Stimulated activated naive B cell treated with anti-CD40 and anti-IgM and Interleukin-4, amounts not matched to agents 10 μg/mL and 1 μg/mL and 100 μg/mL, for 72 hours (primary cell): ENCODE measurements around the gene CSMD2.

Experiments used
- ATAC-seq, 2 donors: fragments of 150-1000 bp; cut with Tn5 transposase; replicated peaks; 2 replicates each; pipeline ENCODE4 v1.10.0; 2021; ENCODE audit warnings: moderate library complexity in 1 of 2
- DNase-seq: peaks from one replicate; pipeline ENCODE4 v3.0.0; 2021
- H3K27ac Mint-ChIP-seq: one replicate; pipeline ENCODE4 v1.8.0; 2022; ENCODE audit warnings: mild to moderate bottlenecking, mixed read lengths
- H3K27me3 Mint-ChIP-seq, 2 donors: one replicate each; pipeline ENCODE4 v1.8.0; 2022; ENCODE audit warnings: mixed read lengths in 2 of 2
- H3K36me3 Mint-ChIP-seq, 2 donors: one replicate each; pipeline ENCODE4 v1.8.0; 2022; ENCODE audit warnings: mixed read lengths in 2 of 2, mild to moderate bottlenecking in 1 of 2
- H3K4me1 Mint-ChIP-seq, 2 donors: one replicate each; pipeline ENCODE4 v1.8.0; 2022; ENCODE audit warnings: mixed read lengths in 2 of 2, mild to moderate bottlenecking in 1 of 2
- H3K4me3 Mint-ChIP-seq, 2 donors: one replicate each; pipeline ENCODE4 v1.8.0; 2022; ENCODE audit warnings: mild to moderate bottlenecking in 2 of 2, mixed read lengths in 2 of 2, moderate library complexity in 1 of 2
- H3K9me3 Mint-ChIP-seq, 2 donors: one replicate each; pipeline ENCODE4 v1.8.0; 2022; ENCODE audit warnings: mixed read lengths in 2 of 2, mild to moderate bottlenecking in 1 of 2

The CSMD2 gene

GRCh38 chr1:33844166-33844565, 320.9 kb downstream of the CSMD2 start:
- Mint-ChIP-seq H3K4me3 (no peak overlapping the region), H3K36me3 (no peaks in the 10 kb centered on the region), H3K4me1 (no peaks in the 10 kb centered on the region), H3K27me3 (no peaks in the 10 kb centered on the region), H3K27ac (no peak overlapping the region), H3K9me3 (peaks cover 0 to 2% of the 10 kb centered on the region in 2 donors)
- ATAC-seq (no peak), DNase-seq (no peak)

DNA sequence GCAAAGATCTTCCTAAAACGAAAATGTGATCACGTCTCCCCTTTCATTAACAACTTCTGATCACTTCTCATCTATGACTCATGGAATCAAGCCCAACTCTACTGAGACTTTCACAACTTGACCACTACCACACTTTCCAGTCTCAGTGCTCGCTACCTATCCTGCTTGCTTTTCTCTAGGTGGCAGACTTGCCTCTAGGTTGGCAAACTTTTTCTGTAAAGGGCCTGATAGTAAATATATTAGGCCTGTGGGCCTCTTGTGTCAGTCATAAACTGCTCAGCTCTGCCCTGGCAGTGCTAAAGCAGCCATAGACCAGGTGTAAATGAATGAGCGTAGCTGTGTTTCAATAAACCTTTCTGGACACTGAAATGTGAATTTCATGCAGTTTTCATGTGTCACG, 322.7 kb downstream of the CSMD2 start:
- no peak overlapping the region for H3K27ac Mint-ChIP-seq
- peaks cover 0 to 2% of the 10 kb centered on the region in 2 donors for H3K9me3 Mint-ChIP-seq
- H3K4me1 Mint-ChIP-seq: no peaks in the 10 kb centered on the region
- H3K36me3 Mint-ChIP-seq: no peaks in the 10 kb centered on the region
- no peak for ATAC-seq
- H3K27me3 Mint-ChIP-seq: no peaks in the 10 kb centered on the region
- no peak overlapping the region for H3K4me3 Mint-ChIP-seq
- DNase-seq: no peak

GRCh38 chr1:33841494-33841893, 323.5 kb downstream of the CSMD2 start:
- DNase-seq (no peak), ATAC-seq (no peak)
- Mint-ChIP-seq H3K9me3 (peaks cover 5% of the 10 kb centered on the region in 2 donors), H3K4me3 (no peak overlapping the region), H3K27me3 (no peaks in the 10 kb centered on the region), H3K27ac (no peak overlapping the region), H3K36me3 (no peaks in the 10 kb centered on the region), H3K4me1 (no peaks in the 10 kb centered on the region)

DNA sequence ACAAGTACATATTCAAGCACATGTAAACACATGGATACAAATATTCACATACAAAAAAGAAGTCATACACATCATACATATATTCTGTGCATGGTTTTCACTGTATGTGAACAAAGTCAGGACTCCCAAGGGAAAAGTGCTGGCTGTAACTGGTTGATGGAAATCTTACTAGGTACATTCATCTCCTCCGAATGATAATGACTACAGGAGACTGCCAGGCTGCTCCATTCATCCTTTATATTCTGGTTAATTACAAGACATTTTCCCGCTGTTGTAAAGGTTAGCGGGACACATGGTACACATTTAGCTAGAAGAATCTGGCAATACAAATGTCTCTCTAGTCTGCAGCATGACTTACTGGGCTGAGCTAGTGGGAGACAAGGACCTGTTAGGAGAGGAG, 327.4 kb downstream of the CSMD2 start:
- Mint-ChIP-seq H3K36me3 (no peaks in the 10 kb centered on the region), H3K4me3 (no peak overlapping the region), H3K9me3 (peaks cover 5% of the 10 kb centered on the region in 2 donors), H3K27ac (no peak overlapping the region), H3K4me1 (no peaks in the 10 kb centered on the region), H3K27me3 (no peaks in the 10 kb centered on the region)
- DNase-seq (no peak), ATAC-seq (no peak)

DNA sequence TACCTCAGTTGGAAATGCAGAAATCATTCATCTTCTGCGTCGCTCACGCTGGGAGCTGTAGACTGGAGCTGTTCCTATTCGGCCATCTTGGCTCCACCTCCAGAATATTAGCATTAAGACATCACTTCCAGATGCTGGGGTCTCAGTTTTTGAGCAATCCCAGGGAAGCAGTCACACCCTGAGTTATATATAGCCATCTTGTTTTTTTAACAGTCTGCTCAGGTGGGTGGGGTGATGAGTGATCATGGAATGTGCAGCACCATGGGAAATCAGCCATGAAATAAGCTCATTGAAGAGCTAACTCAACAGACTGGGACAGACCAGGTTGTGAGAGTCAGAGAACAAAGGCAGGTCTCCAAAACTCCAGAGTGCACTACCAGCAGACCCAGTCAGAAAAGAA, 328.1 kb downstream of the CSMD2 start:
- DNase-seq: no peak
- no peaks in the 10 kb centered on the region for H3K4me1 Mint-ChIP-seq
- H3K27ac Mint-ChIP-seq: no peak overlapping the region

DNA sequence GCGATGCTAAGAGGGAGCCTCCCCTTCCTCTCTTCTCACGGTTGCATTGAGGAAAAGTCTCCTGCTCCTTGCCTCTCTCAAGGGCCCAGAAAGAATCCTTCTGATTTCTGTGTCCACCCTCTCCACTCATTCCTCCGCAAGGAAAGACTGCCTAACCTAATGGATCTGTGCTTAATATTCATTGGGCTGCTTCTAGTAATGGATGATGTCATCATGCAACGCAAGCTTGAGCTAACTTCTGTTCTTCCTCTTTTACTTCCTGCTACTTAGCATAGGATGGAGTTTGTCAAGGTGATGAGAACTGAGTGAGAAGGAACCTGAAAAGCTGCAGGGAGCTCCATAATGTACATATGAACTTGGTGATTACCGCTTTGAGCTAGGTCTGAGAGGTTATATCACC, 336.4 kb downstream of the CSMD2 start:
- peaks cover 0 to 11% of the 10 kb centered on the region in 2 donors for H3K9me3 Mint-ChIP-seq
- ATAC-seq (no peak), DNase-seq (no peak)
- peaks cover 7 to 11% of the 10 kb centered on the region in 2 donors for H3K27me3 Mint-ChIP-seq
- H3K4me1 Mint-ChIP-seq: no peaks in the 10 kb centered on the region
- H3K27ac Mint-ChIP-seq: no peak overlapping the region
- H3K36me3 Mint-ChIP-seq: no peaks in the 10 kb centered on the region
- no peak overlapping the region for H3K4me3 Mint-ChIP-seq

More for the DNA sequence above, 328.1 kb downstream of the CSMD2 start:
- Mint-ChIP-seq H3K27me3 (no peaks in the 10 kb centered on the region), H3K4me3 (no peak overlapping the region), H3K9me3 (peaks cover 5 to 6% of the 10 kb centered on the region in 2 donors), H3K36me3 (no peaks in the 10 kb centered on the region)
- ATAC-seq: no peak

DNA sequence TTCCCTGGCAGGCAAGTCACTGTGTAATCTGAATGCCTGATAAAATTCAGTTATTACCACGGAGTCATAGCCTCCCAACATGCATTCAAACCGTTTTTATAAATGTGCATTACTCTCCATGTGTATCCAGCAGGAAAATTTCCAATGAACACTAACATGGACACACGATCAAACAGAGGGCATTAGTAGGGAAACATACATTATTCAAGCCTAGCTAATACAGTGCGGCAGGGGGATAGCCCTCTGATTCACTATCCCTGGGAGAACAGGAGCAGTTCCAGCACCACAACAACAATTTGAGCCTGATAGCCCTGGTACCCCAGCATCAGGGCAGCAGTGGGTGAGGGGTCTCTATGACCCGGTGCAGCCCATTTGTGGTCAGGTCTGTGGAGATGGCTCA, 337.0 kb downstream of the CSMD2 start:
- ATAC-seq: no peak
- peaks cover 10 to 11% of the 10 kb centered on the region in 2 donors for H3K27me3 Mint-ChIP-seq

DNA sequence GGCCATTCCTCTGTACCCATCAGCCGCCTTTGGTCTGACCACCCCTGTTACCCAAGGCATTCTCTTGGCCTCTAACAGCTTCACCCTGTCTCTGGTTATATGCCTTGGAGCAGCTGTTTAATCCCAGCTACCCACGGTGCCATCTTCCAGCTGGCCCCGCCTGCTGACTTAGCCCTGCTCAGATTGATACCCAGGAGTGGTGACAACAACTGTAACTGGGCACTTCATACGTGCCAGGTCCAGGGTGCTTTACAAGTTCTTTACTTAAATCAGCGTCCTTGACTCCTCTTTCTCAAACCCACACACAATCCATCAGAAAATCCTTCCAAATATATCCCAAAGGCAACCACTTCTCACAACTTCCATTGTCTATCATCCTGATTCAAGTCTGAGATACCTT, 338.3 kb downstream of the CSMD2 start:
- no peak overlapping the region for H3K4me3 Mint-ChIP-seq
- H3K4me1 Mint-ChIP-seq: no peaks in the 10 kb centered on the region
- no peak overlapping the region for H3K27ac Mint-ChIP-seq
- peaks cover 11 to 23% of the 10 kb centered on the region in 2 donors for H3K27me3 Mint-ChIP-seq
- no peak for ATAC-seq
- H3K36me3 Mint-ChIP-seq: no peaks in the 10 kb centered on the region
- H3K9me3 Mint-ChIP-seq: peaks cover 0 to 7% of the 10 kb centered on the region in 2 donors
- DNase-seq: no peak

More for the DNA sequence above, 337.0 kb downstream of the CSMD2 start:
- Mint-ChIP-seq H3K4me1 (no peaks in the 10 kb centered on the region), H3K4me3 (no peak overlapping the region), H3K36me3 (no peaks in the 10 kb centered on the region), H3K27ac (no peak overlapping the region), H3K9me3 (peaks cover 0 to 11% of the 10 kb centered on the region in 2 donors)
- no peak for DNase-seq

GRCh38 chr1:33826311-33826710, 338.7 kb downstream of the CSMD2 start:
- DNase-seq (no peak), ATAC-seq (no peak)
- Mint-ChIP-seq H3K27ac (no peak overlapping the region), H3K27me3 (peaks cover 11 to 26% of the 10 kb centered on the region in 2 donors), H3K4me3 (no peak overlapping the region), H3K9me3 (peaks cover 0 to 7% of the 10 kb centered on the region in 2 donors), H3K36me3 (no peaks in the 10 kb centered on the region), H3K4me1 (no peaks in the 10 kb centered on the region)

- Mint-ChIP-seq H3K9me3 (peaks cover 0 to 7% of the 10 kb centered on the region in 2 donors), H3K27me3 (peaks cover 11 to 26% of the 10 kb centered on the region in 2 donors), H3K4me1 (no peaks in the 10 kb centered on the region), H3K4me3 (no peak overlapping the region), H3K36me3 (no peaks in the 10 kb centered on the region), H3K27ac (no peak overlapping the region)
- ATAC-seq: no peak
- DNase-seq: no peak
These were observed 339.5 kb downstream of the CSMD2 start for GRCh38 chr1:33825506-33825905.

DNA sequence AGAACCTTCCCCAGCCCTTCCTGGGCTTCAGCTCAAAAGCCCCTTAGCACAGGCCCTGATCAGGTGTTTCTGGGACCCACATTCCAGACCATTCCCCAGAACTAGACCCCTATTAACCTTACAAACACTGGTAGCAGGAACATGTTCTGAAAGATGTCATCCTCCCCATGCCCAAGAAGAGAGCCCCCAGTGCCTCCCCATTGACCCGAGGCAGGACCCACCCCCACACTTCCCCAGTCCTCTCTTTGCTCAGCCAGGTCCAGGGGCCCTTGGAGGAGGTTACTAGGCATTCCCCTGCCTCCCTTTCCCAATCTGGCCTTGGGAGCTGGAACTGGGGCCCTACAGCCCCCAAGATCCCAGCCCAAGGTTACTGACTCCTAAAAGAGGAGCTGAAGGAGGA, 340.1 kb downstream of the CSMD2 start:
- H3K27ac Mint-ChIP-seq: no peak overlapping the region

DNA sequence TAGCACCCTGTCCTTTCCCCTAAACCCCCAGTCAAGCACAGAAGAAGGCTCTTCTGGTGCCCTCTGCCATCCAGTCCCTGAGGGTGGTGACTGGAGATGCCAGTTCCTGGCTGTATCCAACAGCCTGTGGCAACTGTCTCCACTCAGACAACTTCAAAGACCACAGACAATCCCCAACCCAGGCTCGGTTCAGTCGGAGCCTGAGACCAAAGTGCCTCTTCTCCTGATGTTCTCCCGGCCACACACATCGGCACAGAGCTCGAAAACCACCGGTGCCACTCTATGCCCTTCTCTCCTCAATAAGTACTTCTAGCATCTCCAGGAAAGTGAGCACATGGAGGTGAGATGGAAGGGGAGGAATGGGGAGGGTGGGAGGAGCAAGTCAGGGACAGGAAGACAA, 340.7 kb downstream of the CSMD2 start:
- Mint-ChIP-seq H3K4me1 (no peaks in the 10 kb centered on the region), H3K27me3 (peaks cover 17 to 26% of the 10 kb centered on the region in 2 donors), H3K4me3 (no peak overlapping the region), H3K36me3 (no peaks in the 10 kb centered on the region), H3K9me3 (peaks cover 0 to 5% of the 10 kb centered on the region in 2 donors), H3K27ac (no peak overlapping the region)
- no peak for DNase-seq
- no peak for ATAC-seq

More for the DNA sequence above, 340.1 kb downstream of the CSMD2 start:
- ATAC-seq: no peak
- H3K36me3 Mint-ChIP-seq: no peaks in the 10 kb centered on the region
- DNase-seq: no peak
- H3K9me3 Mint-ChIP-seq: peaks cover 0 to 7% of the 10 kb centered on the region in 2 donors
- no peaks in the 10 kb centered on the region for H3K4me1 Mint-ChIP-seq
- H3K4me3 Mint-ChIP-seq: no peak overlapping the region
- peaks cover 15 to 26% of the 10 kb centered on the region in 2 donors for H3K27me3 Mint-ChIP-seq

GRCh38 chr1:33823830-33824229, 341.2 kb downstream of the CSMD2 start:
- ATAC-seq (no peak), DNase-seq (no peak)
- Mint-ChIP-seq H3K4me3 (no peak overlapping the region), H3K27me3 (peaks cover 17 to 26% of the 10 kb centered on the region in 2 donors), H3K36me3 (no peaks in the 10 kb centered on the region), H3K27ac (no peak overlapping the region), H3K4me1 (no peaks in the 10 kb centered on the region), H3K9me3 (peaks cover 0 to 2% of the 10 kb centered on the region in 2 donors)

- Mint-ChIP-seq H3K4me1 (no peaks in the 10 kb centered on the region), H3K4me3 (no peak overlapping the region), H3K9me3 (no peaks in the 10 kb centered on the region), H3K27ac (no peak overlapping the region), H3K36me3 (no peaks in the 10 kb centered on the region), H3K27me3 (peaks cover 17 to 26% of the 10 kb centered on the region in 2 donors)
- ATAC-seq: no peak
- no peak for DNase-seq
These were observed 341.6 kb downstream of the CSMD2 start for GRCh38 chr1:33823401-33823800.

DNA sequence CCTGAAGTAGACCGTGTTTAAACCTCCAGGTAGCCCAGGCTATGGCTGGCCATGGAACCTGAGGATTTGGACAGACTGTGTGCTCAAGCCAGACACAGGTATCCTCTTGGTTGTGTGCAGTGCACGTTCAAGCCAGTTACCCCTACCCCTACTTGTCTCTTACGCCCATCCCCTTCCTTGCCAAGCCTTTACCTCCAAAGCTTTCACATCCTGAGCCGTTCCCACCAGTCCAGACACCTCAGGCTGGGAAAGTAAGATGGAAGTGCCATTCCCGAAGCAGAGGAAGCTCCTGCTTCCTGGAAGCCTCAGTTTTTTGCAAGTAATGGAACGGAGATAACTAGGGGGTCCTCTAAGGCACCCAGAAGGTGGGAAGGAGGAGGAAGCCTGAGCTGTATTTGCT, 342.6 kb downstream of the CSMD2 start:
- no peaks in the 10 kb centered on the region for H3K9me3 Mint-ChIP-seq
- no peak overlapping the region for H3K4me3 Mint-ChIP-seq
- H3K4me1 Mint-ChIP-seq: no peaks in the 10 kb centered on the region
- ATAC-seq: no peak
- DNase-seq: no peak
- H3K36me3 Mint-ChIP-seq: no peaks in the 10 kb centered on the region
- H3K27me3 Mint-ChIP-seq: peaks cover 16 to 26% of the 10 kb centered on the region in 2 donors
- no peak overlapping the region for H3K27ac Mint-ChIP-seq

DNA sequence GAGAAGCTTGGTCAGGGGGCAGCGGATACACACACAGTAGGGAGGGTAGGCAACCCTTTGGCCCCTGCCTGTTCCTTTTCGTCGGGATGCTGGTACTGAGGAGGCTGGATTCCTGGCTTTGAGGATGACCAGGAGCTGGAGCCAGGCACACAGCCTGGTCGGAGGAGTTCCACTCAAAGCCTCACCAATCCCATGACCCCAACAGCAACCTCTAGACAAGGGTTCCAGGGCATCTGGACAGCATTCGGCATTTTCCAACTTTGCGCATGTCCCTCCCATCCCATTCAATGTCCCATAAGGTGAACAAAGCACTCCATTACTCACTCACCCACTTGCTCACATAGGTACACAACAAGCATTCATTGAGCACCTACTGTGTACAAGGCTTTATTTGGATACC, 343.7 kb downstream of the CSMD2 start:
- H3K9me3 Mint-ChIP-seq: no peaks in the 10 kb centered on the region

More for the DNA sequence above, 343.7 kb downstream of the CSMD2 start:
- DNase-seq (no peak), ATAC-seq (no peak)
- no peaks in the 10 kb centered on the region for H3K36me3 Mint-ChIP-seq
- no peak overlapping the region for H3K4me3 Mint-ChIP-seq
- no peak overlapping the region for H3K27ac Mint-ChIP-seq
- peaks cover 10 to 18% of the 10 kb centered on the region in 2 donors for H3K27me3 Mint-ChIP-seq
- H3K4me1 Mint-ChIP-seq: no peaks in the 10 kb centered on the region
